Colonic mucosa (tissue), 4 donors: ENCODE results near the gene FAT1. TPM values are rescaled to one million over a fixed set of nuclear protein-coding genes. Genes with fewer than 3 reads are reported as not detected.

Experiments used
- DNase-seq: peaks from one replicate; pipeline ENCODE4 v3.0.0-alpha.2; 2020
- H3K27ac ChIP-seq: fragments of 200-600 bp; one replicate; pipeline ENCODE4 v1.8.0; 2021
- H3K27me3 ChIP-seq: fragments of 200-600 bp; one replicate; pipeline ENCODE4 v1.8.0; 2021
- H3K36me3 ChIP-seq: fragments of 200-600 bp; one replicate; pipeline ENCODE4 v1.8.0; 2021
- H3K4me1 ChIP-seq: fragments of 200-600 bp; one replicate; pipeline ENCODE4 v1.8.0; 2021; ENCODE audit warnings: mild to moderate bottlenecking
- H3K4me3 ChIP-seq: fragments of 200-600 bp; one replicate; pipeline ENCODE4 v1.8.0; 2021
- H3K9ac ChIP-seq, 2 donors: one replicate each; pipeline ENCODE4 v1.7.0; 2013; ENCODE audit warnings: control low read depth in 2 of 2, low read depth in 2 of 2, low read length in 2 of 2
- H3K9me3 ChIP-seq: fragments of 200-600 bp; one replicate; pipeline ENCODE4 v1.8.0; 2021
- CTCF ChIP-seq: fragments of 200-600 bp; IDR thresholded peaks from one replicate; pipeline ENCODE4 v1.8.0; 2022; ENCODE audit warnings: antibody characterized with exemption, mild to moderate bottlenecking
- intact Hi-C: fragments of 100-400 bp; cut with DNase I; formaldehyde crosslinking; loops from one replicate; pipeline ENCODE4 v1.14.1; 2022
- total RNA-seq, 2 donors: library from RNA; stranded (reverse); fragmentation: NEBNext Ultra II Directional in 1 of 2; extraction: Animal tissue kit (Norgen Biotek cat#: 25700) in 1 of 2; gene quantifications; one replicate each; pipeline ENCODE4 v1.2.1, GENCODE V29; 2021
- donor health status: healthy.
- donor health status: DM: no; HTN: no; CAD: no.
- donor health status: DM: no; HTN: no; CAD: no.

The FAT1 gene
- total RNA-seq, 2 donors from 2014 or later: 243 to 300 TPM

- Histone ChIP-seq H3K4me3 (no peak overlapping the region), H3K27ac (no peak overlapping the region), H3K27me3 (no peaks in the 10 kb centered on the region), H3K36me3 (no peaks in the 10 kb centered on the region), H3K9ac (no peak overlapping the region), H3K9me3 (no peaks in the 10 kb centered on the region), H3K4me1 (peaks cover 10% of the 10 kb centered on the region)
- TF ChIP-seq CTCF: no peak
- intact Hi-C loops: no loop called here
- no peak for DNase-seq
These were observed 25.1 kb downstream of the FAT1 start for GRCh38 chr4:186698525-186698924.

GRCh38 chr4:186698028-186698427, 25.6 kb downstream of the FAT1 start:
- H3K36me3 ChIP-seq: no peaks in the 10 kb centered on the region
- no peak overlapping the region for H3K4me3 ChIP-seq
- H3K9ac ChIP-seq: no peak overlapping the region
- H3K9me3 ChIP-seq: no peaks in the 10 kb centered on the region
- TF ChIP-seq CTCF: no peak
- no peaks in the 10 kb centered on the region for H3K27me3 ChIP-seq
- H3K27ac ChIP-seq: no peak overlapping the region
- DNase-seq: no peak
- H3K4me1 ChIP-seq: peaks cover 10% of the 10 kb centered on the region
- intact Hi-C loops: no loop called here

GRCh38 chr4:186695392-186695791, 28.3 kb downstream of the FAT1 start:
- Histone ChIP-seq H3K9ac (no peak overlapping the region), H3K4me1 (no peaks in the 10 kb centered on the region), H3K36me3 (no peaks in the 10 kb centered on the region), H3K27ac (no peak overlapping the region), H3K4me3 (no peak overlapping the region), H3K27me3 (no peaks in the 10 kb centered on the region), H3K9me3 (no peaks in the 10 kb centered on the region)
- no peak for DNase-seq
- TF ChIP-seq CTCF: no peak
- intact Hi-C loops: no loop called here

GRCh38 chr4:186693894-186694293, 29.8 kb downstream of the FAT1 start:
- Histone ChIP-seq H3K27me3 (no peaks in the 10 kb centered on the region), H3K27ac (peak overlapping the region; percentile 11), H3K9ac (no peak overlapping the region), H3K4me1 (no peaks in the 10 kb centered on the region), H3K36me3 (no peaks in the 10 kb centered on the region), H3K4me3 (no peak overlapping the region), H3K9me3 (no peaks in the 10 kb centered on the region)
- DNase-seq: no peak
- TF ChIP-seq CTCF: no peak
- intact Hi-C loops: no loop called here

- Histone ChIP-seq H3K9me3 (no peaks in the 10 kb centered on the region), H3K27ac (peak overlapping the region; percentile 11), H3K36me3 (no peaks in the 10 kb centered on the region), H3K9ac (no peak overlapping the region), H3K27me3 (no peaks in the 10 kb centered on the region), H3K4me1 (no peaks in the 10 kb centered on the region), H3K4me3 (no peak overlapping the region)
- TF ChIP-seq CTCF: no peak
- intact Hi-C loops: no loop called here
- DNase-seq: peak; percentile 84
These were observed 30.4 kb downstream of the FAT1 start for GRCh38 chr4:186693159-186693815.
